GM06990 (cell line): ENCODE measurements around the gene APOL1.

Experiments used
- DNase-seq: peaks from one replicate; pipeline ENCODE4 v3.0.0-alpha.2; 2011; ENCODE audit not compliant: insufficient read length; ENCODE audit errors: extremely low read depth
- H3K27me3 ChIP-seq: replicated peaks from 2 replicates; pipeline ENCODE4 v1.6.0; 2011; ENCODE audit warnings: low read length; ENCODE audit not compliant: control insufficient read depth, insufficient read depth
- H3K36me3 ChIP-seq: 2 replicates; pipeline ENCODE4 v1.5.1; 2011; ENCODE audit warnings: low read length; ENCODE audit not compliant: control insufficient read depth, insufficient read depth
- H3K4me3 ChIP-seq: replicated peaks from 2 replicates; pipeline ENCODE4 v1.5.1; 2011; ENCODE audit warnings: low read depth, mild to moderate bottlenecking, control low read depth, low read length
- TF ChIP-seq, protein P1 (sequence below): IDR thresholded peaks from 2 replicates; pipeline ENCODE4 v1.5.1; 2011; ENCODE audit warnings: low read length, control low read depth, mild to moderate bottlenecking, inconsistent platforms; ENCODE audit not compliant: insufficient read depth, poor library complexity, severe bottlenecking

APOL1 gene

DNA sequence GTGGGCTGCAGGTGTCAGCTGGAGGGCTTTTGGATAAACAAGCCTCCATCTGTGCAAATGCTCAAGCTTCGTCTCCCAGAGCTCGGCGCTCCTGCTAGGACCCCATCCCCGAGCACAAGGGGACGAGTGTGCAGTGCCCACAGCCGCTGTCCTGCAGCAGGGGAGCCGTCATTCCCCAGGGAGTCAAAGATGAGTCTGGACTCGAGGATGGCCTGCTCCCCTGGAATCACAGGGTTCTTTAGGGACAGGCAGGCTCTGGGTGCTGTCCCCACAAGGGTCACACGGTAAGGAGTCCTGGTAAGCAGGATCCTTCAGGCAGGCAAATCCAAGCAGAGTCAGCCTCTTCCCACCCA is 50.2 kb downstream of the APOL1 start:
- no peak for DNase-seq
- H3K27me3 ChIP-seq = no peaks in the 10 kb centered on the region
- no peak overlapping the region for H3K4me3 ChIP-seq
- peaks cover 79% of the 10 kb centered on the region for H3K36me3 ChIP-seq
- TF ChIP-seq, protein P1, sequence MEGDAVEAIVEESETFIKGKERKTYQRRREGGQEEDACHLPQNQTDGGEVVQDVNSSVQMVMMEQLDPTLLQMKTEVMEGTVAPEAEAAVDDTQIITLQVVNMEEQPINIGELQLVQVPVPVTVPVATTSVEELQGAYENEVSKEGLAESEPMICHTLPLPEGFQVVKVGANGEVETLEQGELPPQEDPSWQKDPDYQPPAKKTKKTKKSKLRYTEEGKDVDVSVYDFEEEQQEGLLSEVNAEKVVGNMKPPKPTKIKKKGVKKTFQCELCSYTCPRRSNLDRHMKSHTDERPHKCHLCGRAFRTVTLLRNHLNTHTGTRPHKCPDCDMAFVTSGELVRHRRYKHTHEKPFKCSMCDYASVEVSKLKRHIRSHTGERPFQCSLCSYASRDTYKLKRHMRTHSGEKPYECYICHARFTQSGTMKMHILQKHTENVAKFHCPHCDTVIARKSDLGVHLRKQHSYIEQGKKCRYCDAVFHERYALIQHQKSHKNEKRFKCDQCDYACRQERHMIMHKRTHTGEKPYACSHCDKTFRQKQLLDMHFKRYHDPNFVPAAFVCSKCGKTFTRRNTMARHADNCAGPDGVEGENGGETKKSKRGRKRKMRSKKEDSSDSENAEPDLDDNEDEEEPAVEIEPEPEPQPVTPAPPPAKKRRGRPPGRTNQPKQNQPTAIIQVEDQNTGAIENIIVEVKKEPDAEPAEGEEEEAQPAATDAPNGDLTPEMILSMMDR = no peak

GRCh38 chr22:36303874-36304273 is 50.9 kb downstream of the APOL1 start:
- no peak overlapping the region for H3K4me3 ChIP-seq
- H3K27me3 ChIP-seq = no peaks in the 10 kb centered on the region
- TF ChIP-seq, protein P1 = no peak
- DNase-seq = no peak
- H3K36me3 ChIP-seq = peaks cover 76% of the 10 kb centered on the region

GRCh38 chr22:36304429-36304828 is 51.5 kb downstream of the APOL1 start:
- Histone ChIP-seq H3K4me3 (no peak overlapping the region), H3K27me3 (no peaks in the 10 kb centered on the region), H3K36me3 (peaks cover 75% of the 10 kb centered on the region)
- TF ChIP-seq, protein P1 = no peak
- no peak for DNase-seq

DNA sequence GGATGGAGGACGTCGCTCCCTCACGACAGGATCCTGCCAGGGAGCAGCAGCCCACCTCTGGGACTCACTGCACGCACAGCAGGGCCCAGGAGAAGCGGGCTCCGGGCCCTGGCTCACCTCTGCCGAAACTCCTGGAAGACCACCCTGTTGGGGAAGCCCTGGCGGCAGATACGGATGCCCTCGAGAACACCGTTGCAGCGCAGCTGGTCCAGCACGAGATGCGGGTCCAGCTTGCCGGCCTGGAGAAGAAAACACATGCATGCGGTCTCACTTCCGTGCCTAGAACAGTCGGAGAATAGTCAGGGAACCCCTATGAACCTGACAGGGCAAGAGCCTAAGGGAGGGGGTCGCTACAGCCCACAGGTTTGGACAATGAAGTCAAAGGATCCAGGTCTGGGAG is 52.9 kb downstream of the APOL1 start:
- no peak for DNase-seq
- TF ChIP-seq, protein P1 = no peak
- no peaks in the 10 kb centered on the region for H3K27me3 ChIP-seq
- H3K36me3 ChIP-seq = peaks cover 70% of the 10 kb centered on the region
- H3K4me3 ChIP-seq = no peak overlapping the region

DNA sequence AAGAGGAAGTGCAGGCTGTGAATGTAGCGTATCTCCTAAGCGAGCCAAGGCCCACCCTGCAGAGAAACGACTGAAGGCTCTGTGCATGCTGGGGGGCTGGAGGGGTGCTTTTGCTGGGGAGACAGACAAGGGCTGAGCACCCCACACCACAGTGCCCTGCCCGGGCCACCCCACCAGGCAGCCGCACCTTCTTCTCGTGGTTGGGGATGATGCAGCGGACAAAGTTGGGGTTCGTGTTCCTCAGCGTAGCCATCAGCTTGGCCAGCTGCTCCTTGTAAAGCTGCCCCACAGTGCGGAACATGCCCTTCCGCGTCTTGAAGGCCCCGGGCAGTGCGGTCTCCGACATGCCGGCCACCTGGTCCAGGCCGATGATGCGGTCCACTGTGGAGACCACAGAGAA is 53.3 kb downstream of the APOL1 start:
- peaks cover 70% of the 10 kb centered on the region for H3K36me3 ChIP-seq
- DNase-seq = no peak
- H3K4me3 ChIP-seq = no peak overlapping the region
- no peaks in the 10 kb centered on the region for H3K27me3 ChIP-seq
- TF ChIP-seq, protein P1 = no peak

GRCh38 chr22:36308880-36309279 is 55.9 kb downstream of the APOL1 start:
- peaks cover 70% of the 10 kb centered on the region for H3K36me3 ChIP-seq
- no peak for DNase-seq
- no peaks in the 10 kb centered on the region for H3K27me3 ChIP-seq
- no peak overlapping the region for H3K4me3 ChIP-seq
- TF ChIP-seq, protein P1 = no peak
